Trophoblast cell (in vitro differentiated cells and primary cell): ENCODE measurements around the gene OR1A1.
"Not testable (repeated sequence)": the region's sequence is repeated elsewhere in the genome, so short reads cannot be mapped to it uniquely, and the experiment has no call there.

Experiments
- DNase-seq, 2 donors: peaks; one replicate each; pipeline ENCODE4 v3.0.0-alpha.2; 2016
- H2AFZ ChIP-seq: 2 replicates; pipeline ENCODE4 v1.6.1; 2013; ENCODE audit warnings: low read length, moderate library complexity, mild to moderate bottlenecking; ENCODE audit not compliant: insufficient read depth, poor library complexity
- H2AK5ac ChIP-seq: 2 replicates; pipeline ENCODE4 v1.6.1; 2013; ENCODE audit warnings: mild to moderate bottlenecking, low read length
- H2BK120ac ChIP-seq: 2 replicates; pipeline ENCODE4 v1.6.1; 2013; ENCODE audit warnings: low read length, mild to moderate bottlenecking, moderate library complexity; ENCODE audit not compliant: insufficient read depth, poor library complexity
- H2BK12ac ChIP-seq: 2 replicates; pipeline ENCODE4 v1.6.1; 2013; ENCODE audit warnings: mild to moderate bottlenecking, low read length, moderate library complexity
- H2BK5ac ChIP-seq: 2 replicates; pipeline ENCODE4 v1.6.1; 2013; ENCODE audit warnings: low read length, low read depth, moderate library complexity, mild to moderate bottlenecking; ENCODE audit not compliant: poor library complexity
- H3K14ac ChIP-seq: 2 replicates; pipeline ENCODE4 v1.6.1; 2013; ENCODE audit warnings: mild to moderate bottlenecking, low read length
- H3K18ac ChIP-seq: 2 replicates; pipeline ENCODE4 v1.6.1; 2013; ENCODE audit warnings: mild to moderate bottlenecking, low read length
- H3K23ac ChIP-seq: 2 replicates; pipeline ENCODE4 v1.6.1; 2013; ENCODE audit warnings: low read length
- H3K27ac ChIP-seq: 2 replicates; pipeline ENCODE4 v1.5.1; 2013; ENCODE audit warnings: low read depth, mild to moderate bottlenecking, inconsistent platforms, low read length, moderate library complexity
- H3K27me3 ChIP-seq: 2 replicates; pipeline ENCODE4 v1.6.1; 2013; ENCODE audit warnings: inconsistent platforms, mild to moderate bottlenecking, low read length, moderate library complexity; ENCODE audit not compliant: insufficient read depth
- H3K36me3 ChIP-seq, 2 experiments: 1 replicate in 1 of 2; 2 replicates in 1 of 2; pipeline ENCODE4 v1.6.1; 2013; ENCODE audit warnings: low read length in 2 of 2, mild to moderate bottlenecking in 2 of 2, moderate library complexity in 1 of 2; ENCODE audit not compliant: insufficient read depth in 2 of 2, control insufficient read depth in 1 of 2
- H3K4ac ChIP-seq: 2 replicates; pipeline ENCODE4 v1.6.1; 2013; ENCODE audit warnings: low read depth, mild to moderate bottlenecking, low read length, moderate library complexity
- H3K4me1 ChIP-seq, 2 experiments: 1 replicate in 1 of 2; 2 replicates in 1 of 2; pipeline ENCODE4 v1.6.1; 2013; ENCODE audit warnings: low read length in 2 of 2, mild to moderate bottlenecking in 2 of 2, moderate library complexity in 1 of 2; ENCODE audit not compliant: insufficient read depth in 2 of 2, control insufficient read depth in 1 of 2
- H3K4me2 ChIP-seq: 2 replicates; pipeline ENCODE4 v1.6.1; 2013; ENCODE audit warnings: inconsistent platforms, mild to moderate bottlenecking, low read length, moderate library complexity
- H3K4me3 ChIP-seq: 2 replicates; pipeline ENCODE4 v1.5.1; 2013; ENCODE audit warnings: mild to moderate bottlenecking, low read depth, low read length, inconsistent platforms
- H3K79me1 ChIP-seq: one replicate; pipeline ENCODE4 v1.6.1; 2013; ENCODE audit warnings: low read length
- H3K79me2 ChIP-seq: 2 replicates; pipeline ENCODE4 v1.6.1; 2013; ENCODE audit warnings: low read length, mild to moderate bottlenecking; ENCODE audit not compliant: control insufficient read depth, insufficient read depth, poor library complexity
- H3K9ac ChIP-seq: 2 replicates; pipeline ENCODE4 v1.6.1; 2013; ENCODE audit warnings: mild to moderate bottlenecking, low read length
- H3K9me3 ChIP-seq: 2 replicates; pipeline ENCODE4 v1.6.1; 2013; ENCODE audit warnings: low read depth, mild to moderate bottlenecking, control low read depth, inconsistent platforms, low read length; ENCODE audit not compliant: insufficient read depth
- H4K12ac ChIP-seq: 2 replicates; pipeline ENCODE4 v1.6.1; 2013; ENCODE audit warnings: low read depth, mild to moderate bottlenecking, low read length, moderate library complexity
- H4K8ac ChIP-seq: 2 replicates; pipeline ENCODE4 v1.6.1; 2013; ENCODE audit warnings: low read depth, mild to moderate bottlenecking, low read length, moderate library complexity
- H4K91ac ChIP-seq: one replicate; pipeline ENCODE4 v1.6.1; 2013; ENCODE audit warnings: low read depth, mild to moderate bottlenecking, low read length, moderate library complexity
- whole genome bisulfite sequencing: extraction: QIAGEN DNeasy Blood & Tissue Kit; methylation state at CpG from one replicate; pipeline ENCODE4 v1.1.7; 2013; ENCODE audit warnings: missing lambda C conversion rate; ENCODE audit not compliant: insufficient read length, insufficient coverage; ENCODE audit errors: extremely low coverage; 5-methylcytosine and 5-hydroxymethylcytosine counted together

Gene OR1A1

GRCh38 chr17:3221850-3222249 is 14.4 kb downstream of the OR1A1 start:
- H3K27me3 ChIP-seq: no peaks in the 10 kb centered on the region
- no peak overlapping the region for H2BK5ac ChIP-seq
- H3K36me3 ChIP-seq: no peaks in the 10 kb centered on the region
- H3K79me2 ChIP-seq: no peaks in the 10 kb centered on the region
- H2AK5ac ChIP-seq: no peak overlapping the region
- no peak overlapping the region for H3K4ac ChIP-seq
- H3K9me3 ChIP-seq: peaks cover 1% of the 10 kb centered on the region
- H4K91ac ChIP-seq: no peak overlapping the region
- H3K4me3 ChIP-seq: no peak overlapping the region
- H2BK12ac ChIP-seq: no peak overlapping the region
- no peak for DNase-seq
- no peak overlapping the region for H3K9ac ChIP-seq
- H2AFZ ChIP-seq: no peak overlapping the region
- no peak overlapping the region for H3K27ac ChIP-seq
- no peak overlapping the region for H4K12ac ChIP-seq
- H3K79me1 ChIP-seq: no peaks in the 10 kb centered on the region
- H3K4me1 ChIP-seq: no peaks in the 10 kb centered on the region
- H3K14ac ChIP-seq: no peak overlapping the region
- H4K8ac ChIP-seq: no peak overlapping the region
- H3K18ac ChIP-seq: no peak overlapping the region
- H3K4me2 ChIP-seq: no peak overlapping the region
- H2BK120ac ChIP-seq: no peak overlapping the region
- WGBS: no CpG with 5 or more reads among the region's 2 CpGs
- no peak overlapping the region for H3K23ac ChIP-seq

GRCh38 chr17:3222505-3222904 is 15.0 kb downstream of the OR1A1 start:
- H3K18ac ChIP-seq: no peak overlapping the region
- H4K12ac ChIP-seq: no peak overlapping the region
- H2AK5ac ChIP-seq: no peak overlapping the region
- no peaks in the 10 kb centered on the region for H3K79me1 ChIP-seq
- no peak overlapping the region for H2BK120ac ChIP-seq
- no peak overlapping the region for H3K14ac ChIP-seq
- no peak overlapping the region for H3K9ac ChIP-seq
- DNase-seq: no peak
- no peak overlapping the region for H4K8ac ChIP-seq
- H3K23ac ChIP-seq: no peak overlapping the region
- H3K9me3 ChIP-seq: peaks cover 1% of the 10 kb centered on the region
- no peak overlapping the region for H2BK12ac ChIP-seq
- H3K4me3 ChIP-seq: no peak overlapping the region
- no peak overlapping the region for H3K4me2 ChIP-seq
- no peak overlapping the region for H3K4ac ChIP-seq
- H3K27me3 ChIP-seq: no peaks in the 10 kb centered on the region
- no peak overlapping the region for H4K91ac ChIP-seq
- H3K27ac ChIP-seq: no peak overlapping the region
- H3K4me1 ChIP-seq: no peaks in the 10 kb centered on the region
- no peaks in the 10 kb centered on the region for H3K36me3 ChIP-seq
- no CpG with 5 or more reads among the region's 2 CpGs for WGBS
- H2BK5ac ChIP-seq: no peak overlapping the region
- no peak overlapping the region for H2AFZ ChIP-seq
- no peaks in the 10 kb centered on the region for H3K79me2 ChIP-seq

GRCh38 chr17:3224721-3225352 is 17.4 kb downstream of the OR1A1 start:
- H2AK5ac ChIP-seq, H3K4ac ChIP-seq, H4K91ac ChIP-seq, H2AFZ ChIP-seq, H3K4me3 ChIP-seq, H3K23ac ChIP-seq, H2BK120ac ChIP-seq, H3K9me3 ChIP-seq, H3K79me1 ChIP-seq, H3K14ac ChIP-seq, H3K4me2 ChIP-seq, H2BK12ac ChIP-seq, H4K12ac ChIP-seq, H2BK5ac ChIP-seq, H3K18ac ChIP-seq, H3K27ac ChIP-seq, H3K27me3 ChIP-seq, H4K8ac ChIP-seq, H3K79me2 ChIP-seq, H3K9ac ChIP-seq, DNase-seq, H3K4me1 ChIP-seq, H3K36me3 ChIP-seq: not testable (repeated sequence)

DNA sequence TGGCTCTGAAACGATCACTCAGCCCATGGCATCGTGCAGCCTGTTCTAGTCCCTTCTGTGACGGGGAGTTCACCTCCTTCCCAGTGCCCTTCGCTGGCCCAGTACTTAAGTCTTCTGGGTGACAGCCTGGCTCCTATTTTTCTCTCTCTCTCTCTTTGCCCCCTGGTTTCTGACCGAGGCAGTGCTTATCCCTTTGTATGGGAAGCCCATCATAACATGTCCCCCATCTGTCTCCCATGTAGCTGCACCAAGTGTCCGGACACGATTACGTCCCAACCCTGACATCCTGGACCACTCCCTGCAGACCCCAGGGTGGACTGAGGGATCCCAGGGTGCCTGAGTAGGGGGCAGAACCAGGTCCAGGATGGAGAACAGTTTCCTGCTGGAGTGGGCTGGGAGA is 24.8 kb downstream of the OR1A1 start:
- not testable (repeated sequence) for H4K12ac ChIP-seq, H4K8ac ChIP-seq, H3K79me2 ChIP-seq, H3K4ac ChIP-seq, H2BK12ac ChIP-seq, H3K4me2 ChIP-seq, H3K9ac ChIP-seq, H3K4me1 ChIP-seq, H2BK5ac ChIP-seq, H3K27me3 ChIP-seq, H2BK120ac ChIP-seq, H3K36me3 ChIP-seq, DNase-seq, H2AFZ ChIP-seq, H3K79me1 ChIP-seq, H3K23ac ChIP-seq, H3K14ac ChIP-seq, H3K9me3 ChIP-seq, H3K18ac ChIP-seq, H3K4me3 ChIP-seq, H2AK5ac ChIP-seq, H4K91ac ChIP-seq, H3K27ac ChIP-seq
- no CpG with 5 or more reads among the region's 8 CpGs for WGBS
